B cell (primary cell): Measurements from ENCODE around the gene MSL3B.

Source experiments
- ATAC-seq: fragments of 200-7000 bp; cut with Tn5 transposase; one replicate; pipeline ENCODE4 v1.10.0; 2021; ENCODE audit warnings: low read depth, mild to moderate bottlenecking, moderate number of reproducible peaks, moderate library complexity
- CTCF ChIA-PET: fragments of 350-600 bp; sonication (Branson Sonifier 250); formaldehyde crosslinking; loops from one replicate; lab custom pipeline; 2021; ENCODE audit warnings: antibody characterized with exemption, inconsistent platforms; lab: Charles Lee
- POLR2A ChIA-PET: fragments of 350-600 bp; sonication (Branson Sonifier 250); formaldehyde crosslinking; loops from one replicate; lab custom pipeline; 2021; ENCODE audit warnings: antibody characterized with exemption; lab: Charles Lee
- DNase-seq: peaks from one replicate; pipeline ENCODE4 v3.0.0; 2013
- H2AFZ ChIP-seq: 2 replicates; pipeline ENCODE4 v1.6.1; 2012; ENCODE audit warnings: mild to moderate bottlenecking, low read depth, low read length; ENCODE audit not compliant: insufficient read depth, poor library complexity, severe bottlenecking
- H3K27ac ChIP-seq, 2 donors: 1 replicate in 1 of 2; 2 replicates in 1 of 2; pipeline ENCODE4 v1.5.1; 2012 to 2013; ENCODE audit warnings: low read length in 2 of 2, mild to moderate bottlenecking in 2 of 2, moderate library complexity in 1 of 2
- H3K27me3 ChIP-seq, 4 experiments: fragments of 200-600 bp in 1 of 4; sonication (generic) in 1 of 4; replicated peaks in 1 of 4; 1 replicate in 2 of 4; 2 replicates in 2 of 4; pipeline versions ENCODE4 v1.6.1 to v1.7.0; 2013 to 2016; ENCODE audit warnings: low read length in 3 of 4, mild to moderate bottlenecking in 2 of 4, mixed read lengths in 1 of 4, moderate library complexity in 1 of 4; ENCODE audit not compliant: insufficient read depth in 4 of 4, control insufficient read depth in 3 of 4; ENCODE audit errors: control extremely low read depth in 1 of 4
- H3K36me3 ChIP-seq, 2 experiments: replicated peaks in 1 of 2; 1 replicate in 1 of 2; 2 replicates in 1 of 2; pipeline versions ENCODE4 v1.6.1 to v1.7.1; 2013; ENCODE audit warnings: low read length in 1 of 2; ENCODE audit not compliant: insufficient read depth in 2 of 2, control insufficient read depth in 1 of 2; ENCODE audit errors: control extremely low read depth in 1 of 2, extremely low read depth in 1 of 2
- H3K4me1 ChIP-seq, 2 donors: fragments of 200-600 bp in 1 of 2; sonication (generic) in 1 of 2; 1 replicate in 1 of 2; 2 replicates in 1 of 2; pipeline versions ENCODE4 v1.5.1 to v1.6.1; 2013 to 2017; ENCODE audit warnings: low read length in 2 of 2; ENCODE audit not compliant: control insufficient read depth in 2 of 2, insufficient read depth in 2 of 2
- H3K4me2 ChIP-seq: replicated peaks from 2 replicates; pipeline ENCODE3; 2012; ENCODE audit warnings: mild to moderate bottlenecking, low read depth, low read length; ENCODE audit not compliant: poor library complexity, severe bottlenecking
- H3K4me3 ChIP-seq, 5 experiments: fragments of 200-600 bp in 1 of 5; sonication (generic) in 1 of 5; 1 replicate in 3 of 5; 2 replicates in 2 of 5; pipeline versions ENCODE4 v1.5.1 to v1.7.0; 2011 to 2016; ENCODE audit warnings: low read length in 4 of 5, mild to moderate bottlenecking in 4 of 5, low read depth in 2 of 5, control low read depth in 1 of 5, moderate library complexity in 1 of 5; ENCODE audit not compliant: insufficient read depth in 1 of 5; ENCODE audit errors: control extremely low read depth in 1 of 5, extremely low read depth in 1 of 5
- H3K79me2 ChIP-seq: fragments of 200-600 bp; sonication (generic); one replicate; pipeline ENCODE4 v1.6.0; 2016; ENCODE audit warnings: low read length; ENCODE audit not compliant: control insufficient read depth, insufficient read depth
- H3K9ac ChIP-seq: fragments of 200-600 bp; sonication (generic); 2 replicates; pipeline ENCODE4 v1.6.1; 2017; ENCODE audit warnings: mild to moderate bottlenecking, low read length, moderate library complexity
- H3K9me3 ChIP-seq, 3 donors: one replicate each; pipeline versions ENCODE4 v1.6.1 to v1.7.1; 2013; ENCODE audit warnings: low read length in 2 of 3; ENCODE audit not compliant: control insufficient read depth in 2 of 3, insufficient read depth in 1 of 3; ENCODE audit errors: control extremely low read depth in 1 of 3
- H4K20me1 ChIP-seq: 2 replicates; pipeline ENCODE4 v1.6.0; 2012; ENCODE audit warnings: mild to moderate bottlenecking, low read length; ENCODE audit not compliant: insufficient read depth, control insufficient read depth, poor library complexity, severe bottlenecking
- H3K27ac Mint-ChIP-seq: one replicate; pipeline ENCODE4 v1.8.0; 2021; ENCODE audit warnings: mixed read lengths
- H3K27me3 Mint-ChIP-seq: one replicate; pipeline ENCODE4 v1.8.0; 2021; ENCODE audit warnings: mixed read lengths
- H3K4me1 Mint-ChIP-seq: one replicate; pipeline ENCODE4 v1.8.0; 2021; ENCODE audit warnings: mixed read lengths
- H3K4me3 Mint-ChIP-seq: one replicate; pipeline ENCODE4 v1.8.0; 2021; ENCODE audit warnings: mixed read lengths
- H3K9me3 Mint-ChIP-seq: one replicate; pipeline ENCODE4 v1.8.0; 2022; ENCODE audit warnings: mixed read lengths; ENCODE audit not compliant: insufficient read depth
- EZH2 ChIP-seq: IDR thresholded peaks from 2 replicates; pipeline ENCODE4 v1.6.1; 2012; ENCODE audit warnings: borderline replicate concordance, low read depth, mild to moderate bottlenecking, moderate library complexity, low read length; ENCODE audit not compliant: insufficient read depth, poor library complexity, severe bottlenecking
- WGBS: methylation state at CpG from one replicate; pipeline ENCODE4 v1.1.5; 2013; ENCODE audit warnings: missing lambda C conversion rate; ENCODE audit not compliant: insufficient coverage; 5-methylcytosine and 5-hydroxymethylcytosine counted together
- intact Hi-C: fragments of 100-400 bp; cut with micrococcal nuclease; formaldehyde crosslinking; loops from one replicate; pipeline ENCODE4 v1.10.0; 2022
- TF ChIP-seq, protein P1 (sequence below): fragments of 200-600 bp; IDR thresholded peaks from one replicate; pipeline ENCODE4 v1.8.0; 2022; ENCODE audit warnings: antibody characterized with exemption, mild to moderate bottlenecking

MSL3B gene

DNA sequence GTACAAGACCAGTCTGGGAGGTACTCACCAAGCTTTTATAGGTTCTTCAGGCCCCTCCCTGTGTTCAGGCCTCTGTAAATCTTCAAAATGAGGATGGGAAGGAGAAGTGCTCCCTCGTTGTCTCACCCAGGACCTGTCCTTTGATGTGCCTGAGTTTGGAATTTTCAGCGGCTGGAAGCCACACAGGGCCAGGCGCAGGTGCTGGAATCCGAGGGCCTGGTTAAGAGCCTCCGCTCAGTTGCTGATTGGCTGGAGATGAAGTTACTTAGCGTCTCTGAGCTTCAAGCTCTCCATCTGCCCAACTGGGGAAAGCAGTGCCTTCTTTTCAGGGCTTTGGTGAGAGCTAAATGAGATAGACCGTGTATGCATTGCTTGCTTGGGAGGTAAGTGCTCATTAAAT lies 43.8 kb downstream of the MSL3B start:
- H4K20me1 ChIP-seq, result no peaks in the 10 kb centered on the region
- POLR2A ChIA-PET, result no interaction called here
- Mint-ChIP-seq H3K4me1 (no peaks in the 10 kb centered on the region), H3K27ac (no peak overlapping the region), H3K4me3 (no peak overlapping the region), H3K9me3 (peaks cover 1% of the 10 kb centered on the region), H3K27me3 (peaks cover 7% of the 10 kb centered on the region)
- no peak overlapping the region for H3K4me2 ChIP-seq
- H3K36me3 ChIP-seq, result no peaks in the 10 kb centered on the region
- CTCF ChIA-PET, result no interaction called here
- ATAC-seq (no peak), DNase-seq (no peak)
- no peaks in the 10 kb centered on the region for H3K9me3 ChIP-seq
- TF ChIP-seq, protein P1, sequence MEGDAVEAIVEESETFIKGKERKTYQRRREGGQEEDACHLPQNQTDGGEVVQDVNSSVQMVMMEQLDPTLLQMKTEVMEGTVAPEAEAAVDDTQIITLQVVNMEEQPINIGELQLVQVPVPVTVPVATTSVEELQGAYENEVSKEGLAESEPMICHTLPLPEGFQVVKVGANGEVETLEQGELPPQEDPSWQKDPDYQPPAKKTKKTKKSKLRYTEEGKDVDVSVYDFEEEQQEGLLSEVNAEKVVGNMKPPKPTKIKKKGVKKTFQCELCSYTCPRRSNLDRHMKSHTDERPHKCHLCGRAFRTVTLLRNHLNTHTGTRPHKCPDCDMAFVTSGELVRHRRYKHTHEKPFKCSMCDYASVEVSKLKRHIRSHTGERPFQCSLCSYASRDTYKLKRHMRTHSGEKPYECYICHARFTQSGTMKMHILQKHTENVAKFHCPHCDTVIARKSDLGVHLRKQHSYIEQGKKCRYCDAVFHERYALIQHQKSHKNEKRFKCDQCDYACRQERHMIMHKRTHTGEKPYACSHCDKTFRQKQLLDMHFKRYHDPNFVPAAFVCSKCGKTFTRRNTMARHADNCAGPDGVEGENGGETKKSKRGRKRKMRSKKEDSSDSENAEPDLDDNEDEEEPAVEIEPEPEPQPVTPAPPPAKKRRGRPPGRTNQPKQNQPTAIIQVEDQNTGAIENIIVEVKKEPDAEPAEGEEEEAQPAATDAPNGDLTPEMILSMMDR, result no peak
- TF ChIP-seq EZH2, result no peak
- H3K27me3 ChIP-seq, result no peaks in the 10 kb centered on the region
- no peaks in the 10 kb centered on the region for H3K4me1 ChIP-seq
- no peak overlapping the region for H3K9ac ChIP-seq
- no peak overlapping the region for H2AFZ ChIP-seq
- WGBS, result 99% methylated on average over 7 of the region's 7 CpGs
- no peak overlapping the region for H3K27ac ChIP-seq
- intact Hi-C loops, result no loop called here
- no peak overlapping the region for H3K4me3 ChIP-seq
- no peaks in the 10 kb centered on the region for H3K79me2 ChIP-seq

DNA sequence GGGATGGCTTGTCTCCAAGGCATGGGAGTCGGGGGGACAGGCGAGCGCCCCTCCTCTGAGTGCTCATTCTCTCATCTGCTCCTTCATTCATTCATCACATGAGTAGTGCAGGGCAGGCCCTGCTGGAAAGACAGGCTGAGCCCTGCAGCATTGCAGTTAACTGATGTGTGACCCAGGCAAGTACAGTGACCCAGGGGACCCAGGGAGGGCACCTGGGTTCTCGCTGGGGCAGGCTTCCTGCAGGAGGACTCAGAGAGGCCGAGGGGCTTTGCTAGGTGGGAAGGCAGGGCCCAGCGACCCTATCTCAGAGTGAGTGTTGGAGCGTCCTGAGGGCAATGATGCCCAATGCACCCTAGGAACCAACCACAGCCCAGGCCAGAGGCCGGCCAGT lies 44.5 kb downstream of the MSL3B start:
- CTCF ChIA-PET, result no interaction called here
- Histone ChIP-seq H3K79me2 (no peaks in the 10 kb centered on the region), H3K4me2 (no peak overlapping the region), H3K4me1 (no peaks in the 10 kb centered on the region), H3K9me3 (no peaks in the 10 kb centered on the region), H3K27ac (no peak overlapping the region), H3K27me3 (no peaks in the 10 kb centered on the region), H2AFZ (no peak overlapping the region), H3K9ac (no peak overlapping the region), H4K20me1 (no peaks in the 10 kb centered on the region), H3K36me3 (no peaks in the 10 kb centered on the region), H3K4me3 (no peak overlapping the region)
- no peak overlapping the region for H3K4me3 Mint-ChIP-seq
- intact Hi-C loops, result no loop called here
- 69% methylated on average over 8 of the region's 8 CpGs for WGBS
- H3K27me3 Mint-ChIP-seq, result peaks cover 7% of the 10 kb centered on the region
- H3K9me3 Mint-ChIP-seq, result peaks cover 1% of the 10 kb centered on the region
- no peak overlapping the region for H3K27ac Mint-ChIP-seq
- TF ChIP-seq EZH2, result no peak
- TF ChIP-seq, protein P1, result no peak
- H3K4me1 Mint-ChIP-seq, result no peaks in the 10 kb centered on the region
- DNase-seq, result no peak
- POLR2A ChIA-PET, result no interaction called here
- ATAC-seq, result no peak
